Progenitor cell of endocrine pancreas (in vitro differentiated cells): ENCODE results near the gene CCDC102A. TPM values are rescaled to one million over a fixed set of nuclear protein-coding genes. Genes with fewer than 3 reads are reported as not detected.

ENCODE experiments used
- DNase-seq: peaks from one replicate; pipeline ENCODE4 v3.0.0; 2021; ENCODE audit warnings: low spot score; ENCODE audit not compliant: unreplicated experiment
- H3K27ac Mint-ChIP-seq: 2 replicates; pipeline ENCODE4 v1.8.0; 2021; ENCODE audit warnings: mild to moderate bottlenecking, moderate library complexity, mixed read lengths
- H3K27me3 Mint-ChIP-seq: 2 replicates; pipeline ENCODE4 v1.8.0; 2021; ENCODE audit warnings: mixed read lengths
- H3K36me3 Mint-ChIP-seq: 2 replicates; pipeline ENCODE4 v1.8.0; 2022; ENCODE audit warnings: mixed read lengths; ENCODE audit not compliant: insufficient read depth
- H3K4me1 Mint-ChIP-seq: 2 replicates; pipeline ENCODE4 v1.8.0; 2021; ENCODE audit warnings: low read depth, mixed read lengths
- H3K4me3 Mint-ChIP-seq: 2 replicates; pipeline ENCODE4 v1.8.0; 2021; ENCODE audit warnings: low read depth, mild to moderate bottlenecking, moderate library complexity, mixed read lengths
- H3K9me3 Mint-ChIP-seq: 2 replicates; pipeline ENCODE4 v1.8.0; 2021; ENCODE audit warnings: low read depth, mixed read lengths
- total RNA-seq: library from RNA; stranded (reverse); gene quantifications from 2 replicates; pipeline ENCODE4 v1.2.1, GENCODE V29; 2021
- TF ChIP-seq, protein P1 (sequence below): fragments of 200-600 bp; sonication (generic); IDR thresholded peaks from one replicate; pipeline ENCODE4 v1.5.0; 2021; ENCODE audit warnings: antibody characterized with exemption, mild to moderate bottlenecking; ENCODE audit not compliant: unreplicated experiment

The CCDC102A gene
- total RNA-seq, 1 donor from 2014 or later, result 15.6 TPM

DNA sequence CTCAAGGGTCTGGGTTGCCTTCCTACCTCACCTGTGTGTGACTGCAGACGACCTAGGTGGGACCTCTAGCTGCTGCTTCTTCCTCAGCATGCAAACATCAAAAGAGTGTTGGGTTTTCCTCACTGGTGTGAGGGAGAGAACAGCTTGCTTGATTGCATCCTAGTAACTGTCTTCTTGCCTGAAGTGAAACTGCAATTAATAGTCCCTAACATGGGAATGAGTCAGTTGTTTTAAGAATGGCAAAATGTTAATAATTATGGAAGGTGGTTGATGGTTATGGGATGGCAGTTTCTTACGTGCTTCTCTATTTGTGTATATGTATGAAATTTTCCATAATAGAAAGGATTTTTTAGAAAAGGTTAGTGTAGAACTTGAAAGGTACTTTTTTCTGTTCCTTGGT lies 68.0 kb downstream of the CCDC102A start:
- Mint-ChIP-seq H3K9me3 (no peaks in the 10 kb centered on the region), H3K27ac (no peak overlapping the region), H3K36me3 (peaks cover 22% of the 10 kb centered on the region), H3K4me1 (peaks cover 30% of the 10 kb centered on the region), H3K4me3 (no peak overlapping the region), H3K27me3 (no peaks in the 10 kb centered on the region)
- TF ChIP-seq, protein P1, sequence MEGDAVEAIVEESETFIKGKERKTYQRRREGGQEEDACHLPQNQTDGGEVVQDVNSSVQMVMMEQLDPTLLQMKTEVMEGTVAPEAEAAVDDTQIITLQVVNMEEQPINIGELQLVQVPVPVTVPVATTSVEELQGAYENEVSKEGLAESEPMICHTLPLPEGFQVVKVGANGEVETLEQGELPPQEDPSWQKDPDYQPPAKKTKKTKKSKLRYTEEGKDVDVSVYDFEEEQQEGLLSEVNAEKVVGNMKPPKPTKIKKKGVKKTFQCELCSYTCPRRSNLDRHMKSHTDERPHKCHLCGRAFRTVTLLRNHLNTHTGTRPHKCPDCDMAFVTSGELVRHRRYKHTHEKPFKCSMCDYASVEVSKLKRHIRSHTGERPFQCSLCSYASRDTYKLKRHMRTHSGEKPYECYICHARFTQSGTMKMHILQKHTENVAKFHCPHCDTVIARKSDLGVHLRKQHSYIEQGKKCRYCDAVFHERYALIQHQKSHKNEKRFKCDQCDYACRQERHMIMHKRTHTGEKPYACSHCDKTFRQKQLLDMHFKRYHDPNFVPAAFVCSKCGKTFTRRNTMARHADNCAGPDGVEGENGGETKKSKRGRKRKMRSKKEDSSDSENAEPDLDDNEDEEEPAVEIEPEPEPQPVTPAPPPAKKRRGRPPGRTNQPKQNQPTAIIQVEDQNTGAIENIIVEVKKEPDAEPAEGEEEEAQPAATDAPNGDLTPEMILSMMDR, result no peak
- DNase-seq, result no peak

DNA sequence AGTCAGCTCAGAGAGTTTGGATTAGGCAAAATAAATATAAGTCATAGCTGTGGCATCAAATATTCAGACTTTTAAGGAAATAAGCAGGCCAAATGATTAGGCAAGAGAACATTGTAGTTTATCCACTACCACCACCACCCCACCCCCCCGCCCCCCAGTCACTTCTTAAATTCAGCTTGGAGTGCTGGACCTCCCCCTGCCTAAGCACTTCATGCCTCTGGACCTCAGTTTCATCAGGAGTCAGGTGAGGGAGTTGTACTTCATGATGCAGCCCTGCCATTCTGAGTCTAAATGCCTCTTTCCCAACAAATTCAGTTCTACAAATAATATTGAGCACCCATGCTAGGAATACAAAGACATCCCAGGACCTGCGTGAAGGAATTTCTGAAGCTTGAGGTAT lies 71.8 kb downstream of the CCDC102A start:
- TF ChIP-seq, protein P1, result no peak
- Mint-ChIP-seq H3K4me3 (peak overlapping the region; percentile 26), H3K27me3 (no peaks in the 10 kb centered on the region), H3K9me3 (no peaks in the 10 kb centered on the region), H3K27ac (no peak overlapping the region), H3K36me3 (peaks cover 23% of the 10 kb centered on the region), H3K4me1 (peaks cover 7% of the 10 kb centered on the region)
- DNase-seq, result no peak

DNA sequence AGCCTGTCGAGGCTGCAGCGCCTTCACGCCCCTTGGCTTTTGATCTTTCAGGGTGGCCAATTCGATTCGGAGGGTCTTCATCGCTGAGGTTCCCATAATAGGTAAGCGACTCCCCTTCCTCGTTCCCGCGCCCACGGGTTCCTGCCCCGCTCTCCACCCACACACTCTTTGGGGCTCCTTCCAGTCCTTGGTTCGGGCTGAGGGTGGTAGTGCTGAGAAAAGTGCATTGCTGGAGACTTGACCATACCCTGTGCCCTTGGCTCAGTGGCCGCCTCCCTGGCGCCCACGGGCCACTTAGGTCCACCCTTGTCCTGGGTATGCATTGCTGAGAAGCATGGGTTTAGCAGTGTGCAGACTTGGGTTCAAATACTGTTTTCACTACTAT lies 73.4 kb downstream of the CCDC102A start:
- no peak for DNase-seq
- peak overlapping the region; percentile 91 for H3K27ac Mint-ChIP-seq

DNA sequence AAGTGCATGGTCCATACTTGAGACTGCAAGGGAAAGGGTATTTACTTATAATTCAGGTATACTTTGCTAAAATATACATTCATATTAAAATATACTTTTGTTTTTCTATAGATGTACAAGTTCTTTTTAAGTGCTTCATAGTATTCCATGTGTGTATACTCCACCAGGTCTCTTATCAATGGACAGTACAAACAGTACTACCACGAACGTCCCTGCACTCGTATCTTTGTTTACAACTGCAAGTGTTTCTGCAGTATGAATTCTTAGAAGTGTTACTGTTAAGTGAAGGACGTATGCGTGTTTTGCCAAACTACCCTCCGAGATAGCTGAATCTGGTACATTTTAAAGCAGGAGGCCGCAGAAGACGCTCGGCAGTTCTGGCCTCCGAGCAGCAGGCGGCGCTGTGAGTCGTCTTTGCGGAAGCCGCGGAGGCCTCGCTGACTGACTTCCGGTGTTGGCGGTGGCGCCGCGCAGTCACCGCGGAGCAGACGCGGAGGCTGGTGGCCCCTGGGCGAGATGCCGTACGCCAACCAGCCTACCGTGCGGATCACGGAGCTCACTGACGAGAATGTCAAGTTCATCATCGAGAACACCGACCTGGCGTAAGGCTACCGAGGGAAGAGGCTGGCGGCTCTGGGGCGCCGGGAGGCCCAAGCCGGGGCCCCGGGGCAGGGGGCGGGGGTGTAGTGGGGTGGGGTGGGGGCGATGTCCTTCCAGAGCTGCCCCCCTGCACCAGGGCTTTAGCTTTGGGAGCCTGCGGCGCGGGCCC lies 74.0 kb downstream of the CCDC102A start, which contains the start of gene POLR2C:
Gene POLR2C (plus strand): TSS at position 471 of the 769 bp plus-strand sequence. CDS start 46 bp downstream, at position 517.
- TF ChIP-seq, protein P1, result peak; percentile 96
- Mint-ChIP-seq H3K27ac (peak within 1 kb of the TSS; percentile 98), H3K27me3 (no peaks in the 10 kb centered on the region), H3K4me1 (peaks cover 7% of the 10 kb centered on the region), H3K9me3 (no peaks in the 10 kb centered on the region), H3K4me3 (peak within 1 kb of the TSS; percentile 100), H3K36me3 (peaks cover 18% of the 10 kb centered on the region)
- peak; percentile 89 for DNase-seq

More for the DNA sequence above, 73.4 kb downstream of the CCDC102A start:
- no peaks in the 10 kb centered on the region for H3K27me3 Mint-ChIP-seq
- peaks cover 17% of the 10 kb centered on the region for H3K36me3 Mint-ChIP-seq
- TF ChIP-seq, protein P1, result no peak
- peak overlapping the region; percentile 100 for H3K4me3 Mint-ChIP-seq
- H3K4me1 Mint-ChIP-seq, result peaks cover 7% of the 10 kb centered on the region
- no peaks in the 10 kb centered on the region for H3K9me3 Mint-ChIP-seq

Other genes starting within 250 kb of the CCDC102A start
- gene CCL22, start 177.8 kb downstream of the CCDC102A start, total RNA-seq, result not detected in 2 replicates
- 0.53 and 0.74 TPM in 2 replicates for gene CX3CL1, start 164.1 kb downstream of the CCDC102A start, total RNA-seq
- not detected in 2 replicates for gene CCL17, start 131.8 kb downstream of the CCDC102A start, total RNA-seq
- gene CIAPIN1, start 89.2 kb downstream of the CCDC102A start, total RNA-seq, result 79.3 and 83.3 TPM in 2 replicates
- gene COQ9, start 89.1 kb downstream of the CCDC102A start, total RNA-seq, result 70.2 and 74.5 TPM in 2 replicates
- gene POLR2C, start 73.9 kb downstream of the CCDC102A start, total RNA-seq, result 68.5 and 69.6 TPM in 2 replicates
- 35.0 and 38.6 TPM in 2 replicates for gene DOK4, start 50.1 kb downstream of the CCDC102A start, total RNA-seq
- gene ADGRG5, start 6.1 kb upstream of the CCDC102A start, total RNA-seq, result 1.6 and 1.9 TPM in 2 replicates
- 19.7 and 26.2 TPM in 2 replicates for gene ADGRG1, start 92.1 kb upstream of the CCDC102A start, total RNA-seq
- gene ADGRG3, start 131.7 kb upstream of the CCDC102A start, total RNA-seq, result not detected in 2 replicates
- gene DRC7, start 158.2 kb upstream of the CCDC102A start, total RNA-seq, result 5.6 and 6.8 TPM in 2 replicates
- gene KATNB1, start 199.2 kb upstream of the CCDC102A start, total RNA-seq, result 32.0 and 34.8 TPM in 2 replicates